ENCODE data around the gene CCNY. TPM values are rescaled to one million over a fixed set of nuclear protein-coding genes. Genes with fewer than 3 reads are reported as not detected.

The CCNY gene
- 35.0 and 36.7 TPM in 2 replicates for total RNA-seq

GRCh38 chr10:35336084-35336831 lies at the start of gene CCNY:
Gene CCNY (plus strand): TSS chr10:35336509. CDS start chr10:35337054, 545 bp downstream.
- no peak for TF ChIP-seq CTCF (IDR thresholded peaks at IDR 0.05; ENCODE audit: insufficient read depth, low read depth, low read length)
- H3K4me3 ChIP-seq (ENCODE audit: low read depth, low read length) = peak within 1 kb of the TSS; percentile 84
- peak; percentile 72 for DNase-seq (ENCODE audit: low read depth)

DNA sequence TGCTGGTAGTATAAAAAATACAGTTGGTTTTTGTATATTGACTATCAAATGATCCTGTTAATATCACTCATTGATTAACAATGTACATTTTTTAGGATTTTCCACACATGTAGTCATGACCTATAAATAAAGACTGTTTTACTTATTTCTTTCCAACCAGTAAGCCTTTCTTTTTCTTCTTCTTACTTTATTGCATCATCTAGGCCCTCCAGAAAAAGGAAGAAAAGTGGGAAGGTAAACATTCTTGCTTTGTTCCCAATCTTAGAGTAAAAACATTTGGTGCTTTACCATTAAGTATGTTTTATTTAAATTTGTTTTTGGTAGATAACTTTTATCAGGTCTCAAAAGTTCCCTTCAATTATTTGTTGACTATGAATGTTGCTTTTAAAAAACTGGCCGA lies 47.1 kb upstream of the CCNY start:
- H3K4me3 ChIP-seq (ENCODE audit: low read depth, low read length) = no peak overlapping the region
- no peak for DNase-seq (ENCODE audit: low read depth)
- TF ChIP-seq CTCF (IDR thresholded peaks at IDR 0.05; ENCODE audit: insufficient read depth, low read depth, low read length) = no peak

GRCh38 chr10:35294506-35294905 lies 41.8 kb upstream of the CCNY start:
- no peak overlapping the region for H3K4me3 ChIP-seq (ENCODE audit: low read depth, low read length)
- no peak for DNase-seq (ENCODE audit: low read depth)
- TF ChIP-seq CTCF (IDR thresholded peaks at IDR 0.05; ENCODE audit: insufficient read depth, low read depth, low read length) = no peak

GRCh38 chr10:35299016-35299415 lies 37.3 kb upstream of the CCNY start:
- no peak for TF ChIP-seq CTCF (IDR thresholded peaks at IDR 0.05; ENCODE audit: insufficient read depth, low read depth, low read length)
- H3K4me3 ChIP-seq (ENCODE audit: low read depth, low read length) = no peak overlapping the region
- no peak for DNase-seq (ENCODE audit: low read depth)

- peak; percentile 57 for DNase-seq (ENCODE audit: low read depth)
- TF ChIP-seq CTCF (IDR thresholded peaks at IDR 0.05; ENCODE audit: insufficient read depth, low read depth, low read length) = no peak
- peak overlapping the region; percentile 19 for H3K4me3 ChIP-seq (ENCODE audit: low read depth, low read length)
Observed at GRCh38 chr10:35300063-35300699, 36.1 kb upstream of the CCNY start.

DNA sequence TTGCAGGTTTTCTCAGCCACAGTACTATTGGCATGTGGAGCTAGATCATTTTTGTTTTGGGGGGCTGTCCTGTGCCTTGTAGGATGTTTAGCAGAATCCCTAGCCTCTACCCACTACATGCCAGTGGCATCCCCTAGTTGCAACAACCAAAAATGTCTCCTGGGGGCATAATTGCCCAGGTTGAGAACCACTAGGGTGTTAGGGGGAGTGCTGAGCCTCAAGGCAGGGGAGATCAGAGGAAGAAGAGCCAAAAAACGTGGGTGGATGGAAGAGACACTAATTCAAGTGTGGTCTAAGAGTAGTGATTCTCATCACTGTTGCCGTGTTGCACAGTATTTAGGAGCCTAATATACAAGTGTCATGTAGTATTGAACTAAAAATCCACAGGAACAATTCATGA lies 31.7 kb upstream of the CCNY start:
- DNase-seq (ENCODE audit: low read depth) = no peak
- peak; percentile 20 for TF ChIP-seq CTCF (IDR thresholded peaks at IDR 0.05; ENCODE audit: insufficient read depth, low read depth, low read length)
- H3K4me3 ChIP-seq (ENCODE audit: low read depth, low read length) = no peak overlapping the region

Data from fibroblast of villous mesenchyme (primary cell).